Islet of Langerhans (tissue), 1 donor: ENCODE data around the gene AIFM3.

Source experiments
- FAIRE-seq: peaks from one replicate; lab custom pipeline; 2011; peaks lifted over from hg19 to GRCh38; lab: Jason Lieb, UNC

Gene AIFM3

GRCh38 chr22:21029486-21030025 lies 62.5 kb downstream of the AIFM3 start:
- no peak for FAIRE-seq

- FAIRE-seq, result no peak
Measured at GRCh38 chr22:21030032-21030431, 63.0 kb downstream of the AIFM3 start.
